BJ (cell line): ENCODE data around the gene SMARCAD1. TPM values are rescaled to one million over a fixed set of nuclear protein-coding genes. Genes with fewer than 3 reads are reported as not detected.

Experiments
- CTCF ChIA-PET: fragments of 350-600 bp; formaldehyde crosslinking; extraction: SDS; loops from one replicate; lab custom pipeline; 2021; ENCODE audit warnings: antibody characterized with exemption, inconsistent platforms; lab: Yijun Ruan, JAX
- POLR2A ChIA-PET: fragments of 300-600 bp; sonication (Branson Sonifier 250); formaldehyde crosslinking; extraction: SDS; loops from one replicate; lab custom pipeline; 2021; ENCODE audit warnings: antibody characterized with exemption; lab: Charles Lee
- DNase-seq: peaks from one replicate; pipeline ENCODE4 v3.0.0-alpha.2; 2011; ENCODE audit warnings: low read depth
- H3K27me3 ChIP-seq: 2 replicates; pipeline ENCODE4 v1.6.0; 2011; ENCODE audit warnings: low read length; ENCODE audit not compliant: control insufficient read depth, insufficient read depth
- H3K36me3 ChIP-seq: 2 replicates; pipeline ENCODE4 v1.5.1; 2011; ENCODE audit warnings: low read length; ENCODE audit not compliant: control insufficient read depth, insufficient read depth
- H3K4me3 ChIP-seq: 2 replicates; pipeline ENCODE4 v1.5.1; 2011; ENCODE audit warnings: low read depth, mild to moderate bottlenecking, control low read depth, low read length
- CTCF ChIP-seq: IDR thresholded peaks from 2 replicates; pipeline ENCODE4 v1.5.1; 2011; ENCODE audit warnings: low read depth, mild to moderate bottlenecking, control low read depth, inconsistent platforms, low read length, moderate library complexity; ENCODE audit not compliant: insufficient read depth
- polyA plus RNA-seq: library from polyadenylated mRNA; depleted of rRNA; stranded (reverse); fragments of >200 nt; gene quantifications from 2 replicates; pipeline ENCODE4 v1.2.3, GENCODE V29; 2011

SMARCAD1 gene
- polyA plus RNA-seq, 1 experiment, result 8.2 TPM

GRCh38 chr4:94225449-94225848 lies 17.8 kb downstream of the SMARCAD1 start:
- CTCF ChIA-PET, result no interaction called here
- Histone ChIP-seq H3K4me3 (no peak overlapping the region), H3K27me3 (no peaks in the 10 kb centered on the region), H3K36me3 (no peaks in the 10 kb centered on the region; the same call in 1 of the 2 replicates)
- TF ChIP-seq CTCF, result no peak
- POLR2A ChIA-PET, result no interaction called here
- no peak for DNase-seq

- Histone ChIP-seq H3K36me3 (no peaks in the 10 kb centered on the region; the same call in 1 of the 2 replicates), H3K4me3 (no peak overlapping the region), H3K27me3 (no peaks in the 10 kb centered on the region)
- POLR2A ChIA-PET, result no interaction called here
- no peak for DNase-seq
- CTCF ChIA-PET, result no interaction called here
- TF ChIP-seq CTCF, result no peak
Measured at GRCh38 chr4:94226763-94227162, 19.1 kb downstream of the SMARCAD1 start.

DNA sequence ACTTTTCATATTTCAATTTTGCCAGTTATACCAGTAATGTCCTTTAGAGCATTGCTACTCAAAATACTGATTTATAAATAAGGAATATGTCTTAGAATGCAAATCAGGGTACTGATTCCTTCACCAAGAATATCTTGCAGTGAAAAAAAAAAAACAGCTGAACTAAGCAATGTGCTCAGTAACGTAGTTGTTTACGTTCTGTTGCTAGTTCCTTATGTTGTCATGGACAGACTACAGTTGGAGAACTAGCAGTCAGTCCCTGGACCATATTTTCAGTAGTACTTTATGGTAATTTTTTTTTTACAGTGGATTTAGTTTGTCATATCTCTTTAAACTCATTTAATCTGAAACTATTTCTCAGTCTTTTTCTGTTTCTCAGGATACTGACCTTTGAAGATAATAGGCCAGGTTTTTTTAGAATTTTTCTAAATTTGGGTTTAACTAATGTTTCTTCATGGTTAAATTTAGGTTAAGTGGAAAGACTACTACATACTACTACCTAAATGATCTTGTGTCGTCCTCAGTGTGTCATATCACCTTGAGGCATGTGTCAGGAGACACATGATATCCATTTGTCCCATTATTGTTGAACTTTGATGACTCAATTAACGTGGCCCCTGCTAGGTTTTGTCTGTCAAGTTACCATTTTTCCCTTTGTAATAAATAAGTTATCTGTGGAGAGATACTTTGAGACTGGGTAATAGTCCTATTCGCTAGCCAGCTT lies 21.0 kb downstream of the SMARCAD1 start:
- no peak for DNase-seq
- POLR2A ChIA-PET, result no interaction called here
- H3K4me3 ChIP-seq, result no peak overlapping the region
- H3K27me3 ChIP-seq, result no peaks in the 10 kb centered on the region
- no peaks in the 10 kb centered on the region; the same call in 1 of the 2 replicates for H3K36me3 ChIP-seq
- no peak for TF ChIP-seq CTCF
- CTCF ChIA-PET, result no interaction called here

GRCh38 chr4:94232519-94232918 lies 24.9 kb downstream of the SMARCAD1 start:
- ChIA-PET CTCF (interaction anchor here (1.2 kb wide), 1 partner anchor 10 kb away, joined by 4 read pairs; no protein-coding TSS in a partner anchor), POLR2A (no interaction called here)
- H3K4me3 ChIP-seq, result no peak overlapping the region
- no peak for DNase-seq
- TF ChIP-seq CTCF, result no peak
- H3K27me3 ChIP-seq, result no peaks in the 10 kb centered on the region
- no peaks in the 10 kb centered on the region for H3K36me3 ChIP-seq

DNA sequence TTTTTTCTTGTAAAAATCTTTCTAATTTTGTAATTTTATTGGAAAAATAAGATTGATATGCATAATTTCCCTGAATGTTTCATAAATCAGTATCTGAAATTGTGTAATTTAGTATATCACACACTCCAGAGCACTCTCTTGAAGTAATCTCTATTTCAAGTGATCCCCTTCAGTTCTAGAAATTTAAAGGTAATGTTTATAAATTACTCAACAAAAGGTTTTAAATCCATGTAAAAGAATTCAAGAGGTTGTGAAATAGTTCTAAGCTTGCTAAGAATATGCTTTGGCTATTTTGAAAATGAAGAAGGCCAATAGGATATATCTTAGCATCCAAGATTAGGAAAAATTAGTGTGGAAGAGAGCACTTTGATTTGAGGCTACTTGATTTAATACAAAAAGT lies 28.2 kb downstream of the SMARCAD1 start:
- peaks cover 2% of the 10 kb centered on the region; the same call in 1 of the 2 replicates for H3K36me3 ChIP-seq
- POLR2A ChIA-PET, result no interaction called here

More for the DNA sequence above, 28.2 kb downstream of the SMARCAD1 start:
- CTCF ChIA-PET, result no interaction called here
- no peak for DNase-seq
- H3K4me3 ChIP-seq, result no peak overlapping the region
- no peaks in the 10 kb centered on the region for H3K27me3 ChIP-seq
- TF ChIP-seq CTCF, result no peak
